IMR-90 (cell line): ENCODE results near the gene GATA5. TPM values are rescaled to one million over a fixed set of nuclear protein-coding genes. Genes with fewer than 3 reads are reported as not detected.

Source experiments
- ATAC-seq: fragments of 200-7000 bp; cut with Tn5 transposase; 2 replicates; pipeline ENCODE4 v1.9.1; 2020; ENCODE audit warnings: low read depth, mild to moderate bottlenecking, moderate library complexity
- BruUV-seq: library from RNA; stranded (reverse); fragments of 400-500 nt; replicated peaks from 2 replicates; lab custom pipeline; 2021; lab: Mats Ljungman, UMichigan
- CTCF ChIA-PET: fragments of 300-600 bp; formaldehyde crosslinking; extraction: SDS; loops from one replicate; lab custom pipeline; 2021; ENCODE audit warnings: antibody characterized with exemption; lab: Yijun Ruan, JAX
- POLR2A ChIA-PET: fragments of 300-600 bp; sonication (Branson Sonifier 250); formaldehyde crosslinking; loops from one replicate; lab custom pipeline; 2022; ENCODE audit warnings: antibody characterized with exemption; ENCODE audit not compliant: unreplicated experiment; lab: Charles Lee
- DNase-seq: peaks from one replicate; pipeline ENCODE4 v3.0.0; 2013
- H2AFZ ChIP-seq: replicated peaks from 2 replicates; pipeline ENCODE3; 2013; ENCODE audit warnings: low read length, mild to moderate bottlenecking; ENCODE audit not compliant: poor library complexity
- H2AK5ac ChIP-seq: 2 replicates; pipeline ENCODE4 v1.6.1; 2013; ENCODE audit warnings: low read depth, low read length, inconsistent platforms
- H2AK9ac ChIP-seq: replicated peaks from 2 replicates; pipeline ENCODE3; 2013; ENCODE audit warnings: mild to moderate bottlenecking, low read depth, low read length, moderate library complexity; ENCODE audit not compliant: poor library complexity
- H2BK120ac ChIP-seq: 2 replicates; pipeline ENCODE4 v1.6.1; 2013; ENCODE audit warnings: low read depth, low read length, inconsistent platforms
- H2BK15ac ChIP-seq: 3 replicates; pipeline ENCODE4 v1.6.1; 2013; ENCODE audit warnings: low read depth, low read length, inconsistent platforms
- H2BK20ac ChIP-seq: 2 replicates; pipeline ENCODE4 v1.6.1; 2013; ENCODE audit warnings: low read depth, mild to moderate bottlenecking, inconsistent platforms, low read length, moderate library complexity
- H2BK5ac ChIP-seq: 2 replicates; pipeline ENCODE4 v1.6.1; 2013; ENCODE audit warnings: mild to moderate bottlenecking, low read depth, low read length, inconsistent platforms; ENCODE audit not compliant: poor library complexity, severe bottlenecking
- H3K14ac ChIP-seq: replicated peaks from 2 replicates; pipeline ENCODE4 v1.6.1; 2013; ENCODE audit warnings: low read depth, low read length, inconsistent platforms
- H3K18ac ChIP-seq: 2 replicates; pipeline ENCODE4 v1.6.1; 2013; ENCODE audit warnings: low read depth, low read length, control low read depth
- H3K23ac ChIP-seq: 2 replicates; pipeline ENCODE4 v1.6.1; 2013; ENCODE audit warnings: low read depth, low read length, inconsistent platforms
- H3K27ac ChIP-seq: 2 replicates; pipeline ENCODE4 v1.5.1; 2013; ENCODE audit warnings: mild to moderate bottlenecking, control low read depth, low read length; ENCODE audit not compliant: insufficient read depth
- H3K27me3 ChIP-seq: 2 replicates; pipeline ENCODE4 v1.6.1; 2013; ENCODE audit warnings: low read length; ENCODE audit not compliant: control insufficient read depth, insufficient read depth
- H3K36me3 ChIP-seq: 2 replicates; pipeline ENCODE4 v1.6.1; 2013; ENCODE audit warnings: low read length, mixed read lengths; ENCODE audit not compliant: control insufficient read depth, insufficient read depth
- H3K4ac ChIP-seq: 2 replicates; pipeline ENCODE4 v1.6.1; 2013; ENCODE audit warnings: low read depth, low read length, inconsistent platforms
- H3K4me1 ChIP-seq: 2 replicates; pipeline ENCODE4 v1.6.1; 2013; ENCODE audit warnings: low read length, mixed read lengths; ENCODE audit not compliant: control insufficient read depth, insufficient read depth
- H3K4me2 ChIP-seq: 2 replicates; pipeline ENCODE4 v1.6.1; 2013; ENCODE audit warnings: low read depth, mild to moderate bottlenecking, control low read depth, low read length, moderate library complexity
- H3K4me3 ChIP-seq: 2 replicates; pipeline ENCODE4 v1.5.1; 2013; ENCODE audit warnings: low read depth, mild to moderate bottlenecking, control low read depth, low read length, moderate library complexity; ENCODE audit not compliant: insufficient read depth
- H3K56ac ChIP-seq: 2 replicates; pipeline ENCODE4 v1.6.1; 2013; ENCODE audit warnings: low read length, inconsistent platforms; ENCODE audit not compliant: insufficient read depth; ENCODE audit errors: extremely low read depth
- H3K79me1 ChIP-seq, 2 experiments: 2 replicates each; pipeline ENCODE4 v1.6.1; 2013; ENCODE audit warnings: low read length in 2 of 2, inconsistent platforms in 1 of 2, low read depth in 1 of 2
- H3K9ac ChIP-seq: 2 replicates; pipeline ENCODE4 v1.6.1; 2013; ENCODE audit warnings: low read depth, low read length, control low read depth
- H3K9me1 ChIP-seq: 2 replicates; pipeline ENCODE4 v1.6.1; 2013; ENCODE audit warnings: low read length, inconsistent platforms; ENCODE audit not compliant: insufficient read depth
- H3K9me3 ChIP-seq: 2 replicates; pipeline ENCODE4 v1.6.1; 2013; ENCODE audit warnings: low read length; ENCODE audit not compliant: control insufficient read depth, insufficient read depth
- H4K20me1 ChIP-seq: 2 replicates; pipeline ENCODE4 v1.6.1; 2013; ENCODE audit warnings: low read length, inconsistent platforms; ENCODE audit not compliant: insufficient read depth
- H4K5ac ChIP-seq: 2 replicates; pipeline ENCODE4 v1.6.1; 2013; ENCODE audit warnings: mild to moderate bottlenecking, low read depth, low read length, control low read depth
- H4K8ac ChIP-seq, 2 experiments: 2 replicates each; pipeline ENCODE4 v1.6.1; 2013; ENCODE audit warnings: low read depth in 2 of 2, low read length in 2 of 2, control low read depth in 1 of 2, inconsistent platforms in 1 of 2
- H4K91ac ChIP-seq: 2 replicates; pipeline ENCODE4 v1.6.1; 2013; ENCODE audit warnings: low read depth, low read length, inconsistent platforms; ENCODE audit not compliant: insufficient read depth
- USF2 ChIP-seq: fragments of 150-350 bp; IDR thresholded peaks from 2 replicates; pipeline ENCODE4 v1.6.1; 2017; ENCODE audit warnings: mild to moderate bottlenecking, antibody characterized with exemption, low read length, low read depth
- WGBS, 2 experiments: methylation state at CpG; one replicate each; pipeline versions ENCODE4 v1.1.5 to v1.1.7; 2013; ENCODE audit warnings: missing lambda C conversion rate in 2 of 2; ENCODE audit not compliant: insufficient read length in 1 of 2; ENCODE audit errors: extremely low coverage in 2 of 2; 5-methylcytosine and 5-hydroxymethylcytosine counted together
- dilution Hi-C: fragments of 300-500 bp; cut with HindIII; formaldehyde crosslinking; loops from one replicate; pipeline ENCODE4 v1.14.3; 2018; ENCODE audit warnings: low sequenced_read_pairs; ENCODE audit not compliant: unreplicated experiment
- in situ Hi-C: fragments of 300-500 bp; cut with MboI; formaldehyde crosslinking; loops from 3 replicates; pipeline ENCODE4 v1.14.3; 2019; ENCODE audit warnings: low sequenced_read_pairs, inconsistent platforms, mixed read lengths
- intact Hi-C: fragments of 100-400 bp; cut with micrococcal nuclease; formaldehyde crosslinking; loops from 2 replicates; pipeline ENCODE4 v1.10.0; 2022
- polyA plus RNA-seq, 3 experiments: library from polyadenylated mRNA; depleted of rRNA; stranded (reverse); fragments of >200 nt; gene quantifications; 2 replicates each; pipeline ENCODE4 v1.2.3, GENCODE V29; 2012; ENCODE audit warnings: low replicate concordance in 1 of 3
- total RNA-seq: library from RNA; depleted of rRNA; stranded (reverse); fragments of >200 nt; gene quantifications from 2 replicates; pipeline ENCODE4 v1.2.3, GENCODE V29; 2012
- TF ChIP-seq, protein P1 (sequence below): conservative IDR thresholded peaks from 2 replicates; pipeline ENCODE4 v1.5.1; 2012; ENCODE audit warnings: mild to moderate bottlenecking, low read depth, low read length, improper control_type of control experiment

The GATA5 gene
- total and polyA plus RNA-seq, 2 of the 4 experiments (the other 2 are of a cell fraction) = not detected

- no peak for TF ChIP-seq USF2
These were observed 41.9 kb downstream of the GATA5 start (continued) for GRCh38 chr20:62433658-62434497.

DNA sequence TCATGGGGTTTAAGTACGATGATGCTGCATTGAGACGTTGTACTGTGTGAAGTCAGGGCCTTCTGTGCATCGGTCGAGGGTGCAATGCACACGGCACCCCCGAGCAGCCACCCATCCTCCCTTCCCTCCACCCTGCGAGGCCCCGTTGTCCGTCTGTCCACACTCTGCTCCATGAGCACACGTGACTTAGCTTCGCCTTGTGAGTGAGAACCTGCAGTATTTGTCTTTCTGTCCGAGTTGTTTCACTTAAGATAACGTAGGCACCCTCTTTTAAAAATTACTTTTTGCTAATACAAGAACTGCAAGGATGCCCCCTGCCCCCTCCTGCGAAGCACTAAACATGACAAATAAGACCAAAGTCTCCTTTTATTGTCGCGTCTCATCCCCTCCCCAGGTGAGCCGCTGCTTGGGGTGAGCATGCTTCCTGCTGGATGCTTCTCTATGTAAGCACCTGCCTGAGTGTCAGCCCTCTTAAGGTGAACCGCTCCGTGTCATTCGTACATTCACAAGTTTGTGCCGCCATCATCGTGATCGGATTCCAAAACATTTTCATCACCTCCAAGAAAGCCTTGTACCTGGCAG lies 44.8 kb downstream of the GATA5 start:
- H2AK5ac ChIP-seq = no peak overlapping the region
- ChIA-PET POLR2A (no interaction called here), CTCF (no interaction called here)
- dilution Hi-C loops = no loop called here
- H2BK15ac ChIP-seq = no peak overlapping the region
- DNase-seq (no peak), ATAC-seq (no peak)
- no peak overlapping the region for H4K5ac ChIP-seq
- H2AFZ ChIP-seq = no peak overlapping the region
- TF ChIP-seq, protein P1, sequence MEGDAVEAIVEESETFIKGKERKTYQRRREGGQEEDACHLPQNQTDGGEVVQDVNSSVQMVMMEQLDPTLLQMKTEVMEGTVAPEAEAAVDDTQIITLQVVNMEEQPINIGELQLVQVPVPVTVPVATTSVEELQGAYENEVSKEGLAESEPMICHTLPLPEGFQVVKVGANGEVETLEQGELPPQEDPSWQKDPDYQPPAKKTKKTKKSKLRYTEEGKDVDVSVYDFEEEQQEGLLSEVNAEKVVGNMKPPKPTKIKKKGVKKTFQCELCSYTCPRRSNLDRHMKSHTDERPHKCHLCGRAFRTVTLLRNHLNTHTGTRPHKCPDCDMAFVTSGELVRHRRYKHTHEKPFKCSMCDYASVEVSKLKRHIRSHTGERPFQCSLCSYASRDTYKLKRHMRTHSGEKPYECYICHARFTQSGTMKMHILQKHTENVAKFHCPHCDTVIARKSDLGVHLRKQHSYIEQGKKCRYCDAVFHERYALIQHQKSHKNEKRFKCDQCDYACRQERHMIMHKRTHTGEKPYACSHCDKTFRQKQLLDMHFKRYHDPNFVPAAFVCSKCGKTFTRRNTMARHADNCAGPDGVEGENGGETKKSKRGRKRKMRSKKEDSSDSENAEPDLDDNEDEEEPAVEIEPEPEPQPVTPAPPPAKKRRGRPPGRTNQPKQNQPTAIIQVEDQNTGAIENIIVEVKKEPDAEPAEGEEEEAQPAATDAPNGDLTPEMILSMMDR = no peak
- TF ChIP-seq USF2 = no peak
- H3K27ac ChIP-seq = no peak overlapping the region
- no peak overlapping the region for H3K9ac ChIP-seq
- intact Hi-C loops = no loop called here
- 54% methylated on average over 12 of the region's 23 CpGs; no CpG with 5 or more reads in 1 of the 2 experiments for WGBS, 2 experiments
- H3K9me1 ChIP-seq = no peaks in the 10 kb centered on the region
- no peak overlapping the region for H2BK120ac ChIP-seq
- H3K23ac ChIP-seq = no peak overlapping the region
- peaks cover 69% of the 10 kb centered on the region for H3K27me3 ChIP-seq
- H3K4ac ChIP-seq = no peak overlapping the region
- no peak overlapping the region for H3K4me2 ChIP-seq
- no peak overlapping the region for H4K8ac ChIP-seq
- H2BK5ac ChIP-seq = no peak overlapping the region
- no peak overlapping the region for H3K56ac ChIP-seq
- H4K20me1 ChIP-seq = no peaks in the 10 kb centered on the region
- BruUV-seq = no TSS peak
- no peaks in the 10 kb centered on the region for H3K79me1 ChIP-seq
- H3K14ac ChIP-seq = no peak overlapping the region
- H4K91ac ChIP-seq = no peak overlapping the region
- no peak overlapping the region for H3K4me3 ChIP-seq
- H3K36me3 ChIP-seq = no peaks in the 10 kb centered on the region
- in situ Hi-C loops = no loop called here
- peaks cover under 1% of the 10 kb centered on the region; the same call in 1 of the 2 replicates for H3K9me3 ChIP-seq
- H2AK9ac ChIP-seq = no peak overlapping the region
- no peaks in the 10 kb centered on the region for H3K4me1 ChIP-seq
- no peak overlapping the region for H3K18ac ChIP-seq
- H2BK20ac ChIP-seq = no peak overlapping the region
